K562 (cell line): ENCODE measurements around the gene UCHL5. TPM values are rescaled to one million over a fixed set of nuclear protein-coding genes. Genes with fewer than 3 reads are reported as not detected.

Experiments
- ATAC-seq: fragments of 200-7000 bp; cut with Tn5 transposase; 3 replicates; pipeline ENCODE4 v1.9.1; 2020; ENCODE audit warnings: moderate library complexity
- BruUV-seq: library from RNA; stranded (reverse); fragments of 400-500 nt; replicated peaks from 2 replicates; lab custom pipeline; 2021; lab: Mats Ljungman, UMichigan
- CTCF ChIA-PET: fragments of 300-600 bp; formaldehyde crosslinking; extraction: SDS; loops from one replicate; lab custom pipeline; 2021; ENCODE audit warnings: low intra/inter-chr PET ratio; lab: Yijun Ruan, JAX
- POLR2A ChIA-PET: fragments of 300-600, 350-650 bp; sonication (Branson Sonifier 250); formaldehyde crosslinking; extraction: SDS; loops from one replicate; lab custom pipeline; 2021; ENCODE audit warnings: antibody characterized with exemption, inconsistent platforms; lab: Yijun Ruan, JAX
- DNase-seq, 4 experiments: peaks; one replicate each; pipeline versions ENCODE4 v3.0.0 to v3.0.0-alpha.2; 2011 to 2018; ENCODE audit warnings: low spot score in 3 of 4, mixed read lengths in 3 of 4; ENCODE audit errors: extremely low read depth in 1 of 4
- FAIRE-seq: peaks from 2 replicates; lab custom pipeline; 2011; peaks lifted over from hg19 to GRCh38; lab: Jason Lieb, UNC
- H2AFZ ChIP-seq: 2 replicates; pipeline ENCODE4 v1.6.0; 2011; ENCODE audit warnings: low read depth, low read length, control low read depth, inconsistent platforms
- H3K27ac ChIP-seq: fragments of 200-600 bp; 3 replicates; pipeline ENCODE4 v1.8.0; 2011; ENCODE audit warnings: low read depth, mild to moderate bottlenecking, control low read depth, inconsistent platforms, low read length, moderate library complexity, mixed read lengths; ENCODE audit errors: extremely low read depth
- H3K27me3 ChIP-seq, 2 experiments: fragments of 300-600 bp in 1 of 2; 2 replicates in 1 of 2; 3 replicates in 1 of 2; pipeline versions ENCODE4 v1.6.0 to v1.8.0; 2011; ENCODE audit warnings: inconsistent platforms in 2 of 2, low read length in 2 of 2, mild to moderate bottlenecking in 1 of 2, mixed read lengths in 1 of 2, moderate library complexity in 1 of 2; ENCODE audit not compliant: control insufficient read depth in 2 of 2, insufficient read depth in 2 of 2
- H3K36me3 ChIP-seq: fragments of 300-600 bp; 3 replicates; pipeline ENCODE4 v1.8.0; 2011; ENCODE audit warnings: mild to moderate bottlenecking, low read length, inconsistent platforms; ENCODE audit not compliant: control insufficient read depth, insufficient read depth
- H3K4me1 ChIP-seq, 2 experiments: fragments of 200-600 bp in 1 of 2; replicated peaks in 1 of 2; 2 replicates in 1 of 2; 3 replicates in 1 of 2; pipeline versions ENCODE4 v1.5.1 to v1.8.0; 2011; ENCODE audit warnings: inconsistent platforms in 2 of 2, low read length in 2 of 2, mild to moderate bottlenecking in 1 of 2, mixed read lengths in 1 of 2, moderate library complexity in 1 of 2; ENCODE audit not compliant: control insufficient read depth in 2 of 2, insufficient read depth in 2 of 2
- H3K4me2 ChIP-seq: 2 replicates; pipeline ENCODE4 v1.6.1; 2011; ENCODE audit warnings: low read length, control low read depth, inconsistent platforms, mixed read lengths; ENCODE audit not compliant: insufficient read depth
- H3K4me3 ChIP-seq: fragments of 200-600 bp; sonication (generic), shearing (Covaris generic); 2 replicates; pipeline ENCODE4 v1.5.1; 2016; ENCODE audit warnings: control low read depth, inconsistent platforms
- H3K79me2 ChIP-seq: fragments of 200-600 bp; 3 replicates; pipeline ENCODE4 v1.8.0; 2011; ENCODE audit warnings: low read length, inconsistent platforms; ENCODE audit not compliant: control insufficient read depth, insufficient read depth
- H3K9ac ChIP-seq, 2 experiments: 2 replicates each; pipeline versions ENCODE4 v1.6.0 to v1.6.1; 2011; ENCODE audit warnings: low read depth in 2 of 2, low read length in 2 of 2, control low read depth in 1 of 2, inconsistent platforms in 1 of 2, mild to moderate bottlenecking in 1 of 2, mixed read lengths in 1 of 2; ENCODE audit not compliant: insufficient read depth in 1 of 2
- H3K9me1 ChIP-seq: one replicate; pipeline ENCODE4 v1.6.0; 2011; ENCODE audit warnings: inconsistent platforms, mild to moderate bottlenecking, low read length, moderate library complexity; ENCODE audit not compliant: control insufficient read depth, insufficient read depth
- H3K9me3 ChIP-seq: replicated peaks from 2 replicates; pipeline ENCODE4 v1.5.1; 2011; ENCODE audit warnings: low read depth, low read length, inconsistent platforms; ENCODE audit not compliant: control insufficient read depth, insufficient read depth
- H4K20me1 ChIP-seq: replicated peaks from 2 replicates; pipeline ENCODE4 v1.6.1; 2011; ENCODE audit warnings: low read length, inconsistent platforms, mixed read lengths; ENCODE audit not compliant: control insufficient read depth, insufficient read depth
- CBX2 ChIP-seq: fragments of 200-600 bp; sonication (generic); IDR thresholded peaks from one replicate; pipeline ENCODE4 v1.6.1; 2012; ENCODE audit warnings: mild to moderate bottlenecking, low read length, inconsistent platforms; ENCODE audit not compliant: insufficient read depth, poor library complexity, severe bottlenecking
- CEBPG ChIP-seq, 3 experiments: fragments of 200-800 bp in 1 of 3; sonication (Bioruptor generic) in 1 of 3; sonication (generic) in 1 of 3; formaldehyde crosslinking in 1 of 3; IDR thresholded peaks in 2 of 3; conservative IDR thresholded peaks in 1 of 3; 2 replicates each; pipeline versions ENCODE4 v1.6.1 to v1.8.0; 2016 to 2022; ENCODE audit warnings: missing compliant biosample characterization in 2 of 3, missing genetic modification characterization in 2 of 3, mild to moderate bottlenecking in 1 of 3, missing genetic modification reagents in 1 of 3
- CHD1 ChIP-seq: fragments of 200-600 bp; sonication (generic); IDR thresholded peaks from one replicate; pipeline ENCODE4 v1.6.1; 2012; ENCODE audit warnings: mild to moderate bottlenecking, moderate library complexity, low read length, inconsistent platforms
- ETS1 ChIP-seq: conservative IDR thresholded peaks from 2 replicates; pipeline ENCODE4 v1.6.1; 2011; ENCODE audit warnings: low read depth, mild to moderate bottlenecking, low read length; ENCODE audit not compliant: control insufficient read depth
- NCOA2 ChIP-seq, 2 experiments: fragments of 450-650 bp; IDR thresholded peaks; 2 replicates each; pipeline ENCODE4 v1.6.1; 2018; ENCODE audit warnings: mild to moderate bottlenecking in 2 of 2, moderate library complexity in 1 of 2; ENCODE audit not compliant: partially characterized antibody in 2 of 2
- NFE2 ChIP-seq: IDR thresholded peaks from 2 replicates; pipeline ENCODE4 v1.6.1; 2014; ENCODE audit warnings: antibody characterized with exemption, low read depth
- NR2C1 ChIP-seq, 2 experiments: fragments of 450-650 bp; IDR thresholded peaks; 2 replicates each; pipeline ENCODE4 v1.6.1; 2017; ENCODE audit warnings: mild to moderate bottlenecking in 2 of 2, antibody characterized with exemption in 1 of 2, inconsistent platforms in 1 of 2, missing compliant biosample characterization in 1 of 2, missing genetic modification characterization in 1 of 2
- NR2C2 ChIP-seq, 2 experiments: fragments of 200-800 bp in 1 of 2; sonication (Bioruptor generic) in 1 of 2; sonication (generic) in 1 of 2; formaldehyde crosslinking in 1 of 2; IDR thresholded peaks; 2 replicates each; pipeline versions ENCODE4 v1.6.1 to v1.8.0; 2016 to 2022; ENCODE audit warnings: mild to moderate bottlenecking in 1 of 2, missing compliant biosample characterization in 1 of 2, missing genetic modification characterization in 1 of 2, missing genetic modification reagents in 1 of 2
- SMAD4 ChIP-seq: fragments of 250-450 bp; sonication (Bioruptor Pico); conservative IDR thresholded peaks from 2 replicates; pipeline ENCODE4 v1.8.0; 2021; ENCODE audit warnings: inconsistent platforms, mild to moderate bottlenecking, moderate library complexity
- TEAD1 ChIP-seq, 2 experiments: fragments of 450-650 bp in 1 of 2; sonication (generic) in 1 of 2; formaldehyde crosslinking; IDR thresholded peaks; 2 replicates each; pipeline versions ENCODE4 v1.4.0 to v1.8.0; 2020 to 2022; ENCODE audit warnings: mild to moderate bottlenecking in 2 of 2, missing genetic modification reagents in 1 of 2
- TSC22D4 ChIP-seq: fragments of 450-650 bp; IDR thresholded peaks from 2 replicates; pipeline ENCODE4 v1.6.1; 2016; ENCODE audit warnings: missing genetic modification characterization, missing biosample characterization, control low read depth
- WHSC1 ChIP-seq: IDR thresholded peaks from one replicate; pipeline ENCODE4 v1.6.1; 2012; ENCODE audit warnings: low read length, control low read depth, inconsistent platforms
- ZNF197 ChIP-seq: fragments of 200-800 bp; sonication (Bioruptor generic); IDR thresholded peaks from 2 replicates; pipeline ENCODE4 v1.6.1; 2016; ENCODE audit warnings: low read depth, missing genetic modification characterization, missing compliant biosample characterization
- WGBS: fragments of 100-300 bp; shearing (Covaris generic); methylation state at CpG from one replicate; pipeline ENCODE4 v1.1.6; 2016; ENCODE audit warnings: low coverage, mixed read lengths; ENCODE audit not compliant: insufficient coverage; ENCODE audit errors: missing lambda C conversion rate; 5-methylcytosine and 5-hydroxymethylcytosine counted together
- in situ Hi-C: fragments of 300-500 bp; cut with MboI; formaldehyde crosslinking; loops from 4 replicates; pipeline ENCODE4 v1.15.0; 2018; ENCODE audit warnings: inconsistent platforms, mixed read lengths
- intact Hi-C: fragments of 100-400 bp; cut with micrococcal nuclease; formaldehyde crosslinking; loops from 2 replicates; pipeline ENCODE4 v1.14.2; 2022
- polyA plus RNA-seq, 8 experiments: library from polyadenylated mRNA; depleted of rRNA in 4 of 8; stranded (reverse) in 5 of 8; unstranded in 3 of 8; fragments of >200 nt; fragmentation: Nextera tagmentation in 2 of 8; fragmentation: Illumina TruSeq in 1 of 8; extraction: Ambion mirVana in 2 of 8; extraction: Trizol in 1 of 8; gene quantifications; 2 replicates each; pipeline versions ENCODE4 v1.2.1 to v1.2.3, GENCODE V29; 2011 to 2014; ENCODE audit warnings: inconsistent platforms in 1 of 8, missing spikeins in 1 of 8
- total RNA-seq, 7 experiments: library from RNA; depleted of rRNA in 6 of 7; stranded (reverse); fragments of >200 nt in 6 of 7; fragmentation: Illumina TruSeq in 2 of 7; extraction: Trizol in 2 of 7; gene quantifications; 2 replicates each; pipeline versions ENCODE4 v1.2.1 to v1.2.3, GENCODE V29; 2011 to 2021; ENCODE audit warnings: low replicate concordance in 1 of 7
- TF ChIP-seq, protein P1 (sequence below), 2 experiments: fragments of 450-650 bp; IDR thresholded peaks; 2 replicates each; pipeline ENCODE4 v1.6.1; 2016
- TF ChIP-seq, protein P2 (sequence below), 2 experiments: fragments of 450-650 bp in 1 of 2; sonication (generic) in 1 of 2; formaldehyde crosslinking in 1 of 2; IDR thresholded peaks in 1 of 2; conservative IDR thresholded peaks in 1 of 2; 2 replicates each; pipeline versions ENCODE4 v1.6.1 to v1.8.1; 2016 to 2023; ENCODE audit warnings: mild to moderate bottlenecking in 2 of 2, moderate library complexity in 2 of 2, inconsistent platforms in 1 of 2, missing genetic modification reagents in 1 of 2

UCHL5 gene
- total and polyA plus RNA-seq, 9 of the 15 experiments (the other 6 are each of a cell fraction or from before 2014, with no cell fraction given), result 61.0 to 206 (median 122) TPM

GRCh38 chr1:192977089-192977706 is 82.0 kb downstream of the UCHL5 start (continued):
- TF ChIP-seq CBX2 (no peak), ZNF197 (CRISPR knock-in tag) (no peak), SMAD4 (CRISPR knock-in tag) (peak; percentile 67; the same call in 1 of the 2 replicates), NCOA2 (IDR thresholded peaks at IDR 0.05; ENCODE audit: partially characterized antibody in 2 of 2) (peak; percentile 56 to 76), TSC22D4 (no peak)

- H3K9me3 ChIP-seq, result no peaks in the 10 kb centered on the region
- peak; percentile 15 for ATAC-seq
- no peak overlapping the region for H3K4me2 ChIP-seq
- intact Hi-C loops (no loop called here), in situ Hi-C loops (no loop called here)
- ChIA-PET POLR2A (interaction anchor here (0.8 to 2.4 kb wide), 6 partner anchors 10 to 139 kb away, joined by 3 to 20 read pairs (median 5); no protein-coding TSS in a partner anchor), CTCF (no interaction called here)
- H3K27ac ChIP-seq, result no peak overlapping the region
- no TSS peak for BruUV-seq
- no peak overlapping the region for H3K9ac ChIP-seq
- FAIRE-seq, result no peak
- no peaks in the 10 kb centered on the region for H3K79me2 ChIP-seq
- no peak overlapping the region for H2AFZ ChIP-seq
- WGBS, result 0% methylated on average over 2 of the region's 2 CpGs
- H3K4me1 ChIP-seq, result peaks cover 3 to 17% of the 10 kb centered on the region in 2 experiments; a peak in 3 of 5 replicates
- no peaks in the 10 kb centered on the region; a peak in 1 of 5 replicates for H3K27me3 ChIP-seq
- H4K20me1 ChIP-seq, result no peaks in the 10 kb centered on the region
- H3K9me1 ChIP-seq, result no peaks in the 10 kb centered on the region
- peak in 1 of 4 experiments; percentile 42 for DNase-seq
- no peak overlapping the region for H3K4me3 ChIP-seq
- H3K36me3 ChIP-seq, result no peaks in the 10 kb centered on the region
- TF ChIP-seq CEBPG (CRISPR knock-in tag; IDR thresholded peaks at IDR 0.05) (no peak), CEBPG (tag; conservative IDR thresholded peaks at IDR 0.05 in 1 of 2, IDR thresholded peaks at IDR 0.05 in 1 of 2) (no peak), CHD1 (no peak), NFE2 (no peak), ETS1 (no peak), TEAD1 (CRISPR knock-in tag; IDR thresholded peaks at IDR 0.05) (no peak), NR2C1 (IDR thresholded peaks at IDR 0.05) (no peak), NR2C1 (tag; IDR thresholded peaks at IDR 0.05) (no peak), WHSC1 (no peak), NR2C2 (CRISPR knock-in tag; IDR thresholded peaks at IDR 0.05) (no peak), NR2C2 (tag; IDR thresholded peaks at IDR 0.05) (no peak)
- TF ChIP-seq, protein P1, sequence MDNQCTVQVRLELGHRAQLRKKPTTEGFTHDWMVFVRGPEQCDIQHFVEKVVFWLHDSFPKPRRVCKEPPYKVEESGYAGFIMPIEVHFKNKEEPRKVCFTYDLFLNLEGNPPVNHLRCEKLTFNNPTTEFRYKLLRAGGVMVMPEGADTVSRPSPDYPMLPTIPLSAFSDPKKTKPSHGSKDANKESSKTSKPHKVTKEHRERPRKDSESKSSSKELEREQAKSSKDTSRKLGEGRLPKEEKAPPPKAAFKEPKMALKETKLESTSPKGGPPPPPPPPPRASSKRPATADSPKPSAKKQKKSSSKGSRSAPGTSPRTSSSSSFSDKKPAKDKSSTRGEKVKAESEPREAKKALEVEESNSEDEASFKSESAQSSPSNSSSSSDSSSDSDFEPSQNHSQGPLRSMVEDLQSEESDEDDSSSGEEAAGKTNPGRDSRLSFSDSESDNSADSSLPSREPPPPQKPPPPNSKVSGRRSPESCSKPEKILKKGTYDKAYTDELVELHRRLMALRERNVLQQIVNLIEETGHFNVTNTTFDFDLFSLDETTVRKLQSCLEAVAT (IDR thresholded peaks at IDR 0.05), result no peak
- TF ChIP-seq, protein P2, sequence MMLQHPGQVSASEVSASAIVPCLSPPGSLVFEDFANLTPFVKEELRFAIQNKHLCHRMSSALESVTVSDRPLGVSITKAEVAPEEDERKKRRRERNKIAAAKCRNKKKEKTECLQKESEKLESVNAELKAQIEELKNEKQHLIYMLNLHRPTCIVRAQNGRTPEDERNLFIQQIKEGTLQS (IDR thresholded peaks at IDR 0.05), result no peak
- TF ChIP-seq, protein P2 (CRISPR knock-in tag; conservative IDR thresholded peaks at IDR 0.05), result no peak
These were observed 82.6 kb downstream of the UCHL5 start for GRCh38 chr1:192976576-192976975.
